Activated T-helper 17 cell treated with anti-CD3 and anti-CD28 coated beads, Interleukin-2, amount 50 U/mL, for 72 hours (primary cell): Measurements from ENCODE around the gene ARHGAP35. TPM values are rescaled to one million over a fixed set of nuclear protein-coding genes. Genes with fewer than 3 reads are reported as not detected.
"Not testable (repeated sequence)": the region's sequence is repeated elsewhere in the genome, so short reads cannot be mapped to it uniquely, and the experiment has no call there.

Experiments used
- ATAC-seq: fragments of 150-1000 bp; cut with Tn5 transposase; replicated peaks from 2 replicates; pipeline ENCODE4 v1.10.0; 2021; ENCODE audit warnings: mild to moderate bottlenecking, moderate library complexity
- H3K27ac Mint-ChIP-seq: one replicate; pipeline ENCODE4 v1.8.0; 2022; ENCODE audit warnings: mixed read lengths
- H3K27me3 Mint-ChIP-seq: one replicate; pipeline ENCODE4 v1.8.0; 2022; ENCODE audit warnings: mixed read lengths
- H3K36me3 Mint-ChIP-seq: one replicate; pipeline ENCODE4 v1.8.0; 2022; ENCODE audit warnings: low read depth, mild to moderate bottlenecking, mixed read lengths
- H3K4me1 Mint-ChIP-seq: one replicate; pipeline ENCODE4 v1.8.0; 2022; ENCODE audit warnings: mixed read lengths
- H3K4me3 Mint-ChIP-seq: one replicate; pipeline ENCODE4 v1.8.0; 2022; ENCODE audit warnings: mild to moderate bottlenecking, mixed read lengths
- H3K9me3 Mint-ChIP-seq: one replicate; pipeline ENCODE4 v1.8.0; 2022; ENCODE audit warnings: mixed read lengths
- total RNA-seq, 2 donors: library from RNA; stranded (reverse); gene quantifications; one replicate each; pipeline ENCODE4 v1.2.3, GENCODE V29; 2022

ARHGAP35 gene
- total RNA-seq, 2 donors from 2014 or later = 38.0 to 38.3 TPM

DNA sequence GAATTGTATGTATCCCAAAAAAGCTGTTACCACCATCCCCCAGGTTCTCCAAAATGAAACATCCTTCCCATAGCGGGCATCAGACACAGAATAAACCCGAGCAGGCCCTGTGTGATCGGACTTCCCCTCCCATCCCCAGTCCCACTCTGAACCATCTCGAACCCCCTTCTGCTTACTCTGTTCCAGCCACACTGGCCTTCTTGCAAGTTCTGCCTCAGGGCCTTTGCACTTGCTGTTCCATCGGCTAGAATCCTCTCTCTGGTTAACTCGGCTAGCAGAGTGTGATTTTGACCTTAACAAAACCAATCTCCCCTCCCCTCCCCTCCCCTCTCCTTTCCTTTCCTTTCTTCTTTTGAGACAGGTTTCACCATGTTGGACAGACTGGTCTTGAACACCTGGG lies 25.8 kb upstream of the ARHGAP35 start:
- H3K36me3 Mint-ChIP-seq = peaks cover 31% of the 10 kb centered on the region
- H3K4me1 Mint-ChIP-seq = no peaks in the 10 kb centered on the region
- no peak overlapping the region for H3K27ac Mint-ChIP-seq
- H3K27me3 Mint-ChIP-seq = peaks cover 5% of the 10 kb centered on the region
- H3K4me3 Mint-ChIP-seq = no peak overlapping the region
- ATAC-seq = no peak
- no peaks in the 10 kb centered on the region for H3K9me3 Mint-ChIP-seq

DNA sequence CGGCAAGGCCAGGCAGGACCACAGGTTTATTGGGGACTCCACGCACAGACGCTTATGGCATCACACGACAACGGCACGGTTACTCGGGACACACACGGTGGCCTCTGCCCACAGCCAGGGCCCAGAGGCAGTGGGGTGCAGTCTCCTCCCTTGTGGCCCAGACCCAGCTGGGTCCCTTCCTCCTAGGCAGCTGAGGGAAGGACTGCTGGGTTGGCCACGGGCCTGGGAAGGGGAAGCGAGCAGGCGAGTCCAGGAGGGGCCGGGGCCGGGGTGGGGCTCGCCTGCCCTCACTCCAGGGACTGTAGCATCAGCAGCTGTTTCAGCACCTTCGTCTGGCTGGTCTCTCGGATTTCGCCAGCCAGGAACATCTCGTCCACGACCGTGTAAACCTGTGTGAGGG lies 22.6 kb upstream of the ARHGAP35 start:
- ATAC-seq = no peak
- H3K4me3 Mint-ChIP-seq = no peak overlapping the region
- H3K4me1 Mint-ChIP-seq = no peaks in the 10 kb centered on the region
- H3K27ac Mint-ChIP-seq = no peak overlapping the region
- H3K36me3 Mint-ChIP-seq = peaks cover 44% of the 10 kb centered on the region
- no peaks in the 10 kb centered on the region for H3K9me3 Mint-ChIP-seq
- no peaks in the 10 kb centered on the region for H3K27me3 Mint-ChIP-seq

DNA sequence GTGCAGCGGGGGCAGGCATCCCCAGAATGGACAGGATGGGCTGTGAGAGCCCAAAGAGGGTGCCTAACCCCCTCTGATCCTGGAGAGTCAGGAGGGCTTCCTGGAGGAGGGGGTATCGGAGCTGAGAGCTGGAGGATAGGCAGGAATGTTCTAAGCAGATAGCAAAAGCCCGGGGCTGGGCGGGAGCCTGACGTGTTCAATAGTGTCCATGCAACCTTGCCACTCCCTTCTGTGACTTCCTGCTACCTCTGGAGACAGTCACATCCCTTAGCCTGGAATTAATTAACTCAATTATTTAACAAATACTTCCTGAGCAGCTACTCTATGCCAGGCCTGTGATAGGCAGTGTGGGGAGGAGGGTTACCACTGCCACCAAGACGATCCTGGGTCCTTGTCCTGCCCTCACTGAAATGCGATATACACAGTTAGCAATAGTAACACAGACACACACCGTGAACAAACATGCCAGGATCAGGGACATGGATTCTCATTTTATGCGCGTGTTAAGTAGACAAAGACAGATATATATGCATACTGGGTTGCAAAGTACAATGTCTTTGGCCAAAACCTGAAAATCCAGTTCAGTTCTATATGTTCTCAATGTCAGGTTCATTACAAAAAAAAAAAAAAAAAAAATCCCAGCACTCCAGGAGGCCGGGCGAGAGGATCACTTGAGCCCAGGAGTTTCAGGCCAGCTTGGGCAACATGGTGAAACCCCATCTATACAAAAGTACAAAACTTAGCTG lies 20.9 kb upstream of the ARHGAP35 start:
- no peaks in the 10 kb centered on the region for H3K9me3 Mint-ChIP-seq
- no peak for ATAC-seq
- peaks cover 58% of the 10 kb centered on the region for H3K36me3 Mint-ChIP-seq
- H3K4me1 Mint-ChIP-seq = no peaks in the 10 kb centered on the region
- H3K27ac Mint-ChIP-seq = no peak overlapping the region
- H3K27me3 Mint-ChIP-seq = no peaks in the 10 kb centered on the region
- no peak overlapping the region for H3K4me3 Mint-ChIP-seq

DNA sequence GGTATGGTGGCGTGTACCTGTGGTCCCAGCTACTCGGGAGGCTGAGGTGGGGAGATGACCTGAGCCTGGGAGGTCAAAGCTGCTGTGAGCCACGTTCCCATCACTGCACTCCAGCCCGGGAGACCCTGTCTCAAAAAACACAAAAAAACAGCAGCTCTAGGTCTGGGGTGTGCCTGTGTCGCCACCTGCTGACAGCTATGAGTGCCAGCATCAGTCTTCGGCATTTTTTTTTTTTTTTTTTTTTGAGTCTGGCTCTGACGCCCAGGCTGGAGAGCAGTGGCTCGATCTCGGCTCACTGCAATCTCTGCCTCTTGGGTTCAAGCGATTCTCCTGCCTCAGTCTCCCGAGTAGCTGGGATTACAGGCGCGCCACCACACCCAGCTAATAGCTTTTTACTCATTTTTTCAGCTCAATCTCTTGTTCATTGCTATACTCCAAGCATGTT lies 20.3 kb upstream of the ARHGAP35 start:
- peak; percentile 79 for ATAC-seq
- no peak overlapping the region for H3K4me3 Mint-ChIP-seq
- peaks cover 60% of the 10 kb centered on the region for H3K36me3 Mint-ChIP-seq
- no peaks in the 10 kb centered on the region for H3K9me3 Mint-ChIP-seq
- no peak overlapping the region for H3K27ac Mint-ChIP-seq
- H3K4me1 Mint-ChIP-seq = no peaks in the 10 kb centered on the region
- no peaks in the 10 kb centered on the region for H3K27me3 Mint-ChIP-seq

DNA sequence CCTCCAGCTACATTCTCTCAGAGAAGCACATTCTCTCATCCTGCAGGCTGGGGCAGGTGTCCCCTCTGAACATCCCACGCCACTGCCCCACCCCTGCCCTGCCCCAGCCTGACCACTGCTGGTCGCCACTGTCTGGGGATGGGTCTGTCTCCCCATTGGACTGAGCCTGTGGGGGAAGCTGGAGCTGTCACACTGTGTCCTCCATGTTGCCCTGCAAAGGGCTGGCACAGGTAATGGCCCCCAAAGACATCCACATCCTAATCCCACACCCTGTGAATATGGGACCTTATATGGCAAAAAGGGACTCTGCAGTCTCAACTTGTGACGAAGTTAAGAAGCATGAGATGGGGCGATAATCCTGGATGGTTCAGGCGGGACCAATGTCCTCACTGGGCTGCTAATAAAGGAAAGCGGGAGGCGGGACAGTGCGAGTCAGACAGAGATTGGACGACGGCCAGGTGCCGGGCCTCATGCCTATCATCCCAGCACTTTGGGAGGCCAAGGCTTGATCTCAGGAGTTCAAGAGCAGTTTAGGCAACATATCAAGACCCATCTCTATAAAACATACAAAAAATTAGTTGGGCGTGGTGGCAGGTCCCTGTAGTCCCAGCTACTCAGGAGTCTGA lies 19.2 kb upstream of the ARHGAP35 start:
- Mint-ChIP-seq H3K9me3 (no peaks in the 10 kb centered on the region), H3K4me3 (no peak overlapping the region), H3K36me3 (peaks cover 61% of the 10 kb centered on the region), H3K27me3 (no peaks in the 10 kb centered on the region), H3K4me1 (no peaks in the 10 kb centered on the region), H3K27ac (no peak overlapping the region)
- ATAC-seq = no peak

DNA sequence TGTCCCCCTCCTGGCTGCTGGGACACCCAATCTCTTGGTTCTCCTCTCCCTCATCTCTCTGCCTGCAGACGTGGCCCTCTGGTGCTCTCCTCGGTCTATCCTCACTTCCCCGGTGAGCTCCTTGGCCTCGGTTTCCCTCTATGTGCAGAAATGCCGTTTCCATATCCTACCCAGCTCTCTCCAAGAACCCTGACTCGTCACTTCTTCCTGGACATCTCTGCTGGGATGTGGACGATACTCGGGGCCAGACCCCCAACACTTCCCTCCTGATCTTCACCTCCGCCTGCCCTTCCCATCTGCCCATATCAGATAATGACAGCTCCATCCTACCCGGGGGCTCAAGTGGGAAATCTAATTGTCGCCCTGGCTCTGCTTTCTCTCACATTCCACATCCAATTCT lies 18.0 kb upstream of the ARHGAP35 start:
- Mint-ChIP-seq H3K36me3 (peaks cover 62% of the 10 kb centered on the region), H3K9me3 (no peaks in the 10 kb centered on the region), H3K4me3 (no peak overlapping the region), H3K27me3 (no peaks in the 10 kb centered on the region), H3K27ac (no peak overlapping the region), H3K4me1 (no peaks in the 10 kb centered on the region)
- no peak for ATAC-seq

DNA sequence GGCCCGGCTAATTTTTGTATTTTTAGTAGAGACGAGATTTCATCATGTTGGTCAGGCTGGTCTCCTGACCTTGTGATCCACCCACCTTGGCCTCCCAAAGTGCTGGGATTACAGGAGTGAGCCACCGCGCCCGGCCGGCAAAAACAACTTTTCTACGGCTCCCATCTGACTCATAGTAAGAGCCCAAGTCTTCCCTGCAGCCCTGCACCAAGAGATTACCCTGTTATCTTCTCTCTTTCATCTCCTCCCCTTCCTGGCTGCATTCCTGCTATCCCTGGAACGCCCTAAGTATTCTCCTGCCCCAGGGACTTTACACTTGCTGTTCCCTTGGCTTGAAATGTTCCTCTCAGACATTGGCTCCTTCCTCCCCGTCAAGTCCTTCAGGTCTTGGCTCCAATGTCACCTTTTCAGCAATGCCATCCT lies 16.7 kb upstream of the ARHGAP35 start:
- Mint-ChIP-seq H3K27me3 (no peaks in the 10 kb centered on the region), H3K4me3 (no peak overlapping the region), H3K9me3 (no peaks in the 10 kb centered on the region), H3K36me3 (peaks cover 54% of the 10 kb centered on the region), H3K27ac (no peak overlapping the region), H3K4me1 (no peaks in the 10 kb centered on the region)
- ATAC-seq = no peak

DNA sequence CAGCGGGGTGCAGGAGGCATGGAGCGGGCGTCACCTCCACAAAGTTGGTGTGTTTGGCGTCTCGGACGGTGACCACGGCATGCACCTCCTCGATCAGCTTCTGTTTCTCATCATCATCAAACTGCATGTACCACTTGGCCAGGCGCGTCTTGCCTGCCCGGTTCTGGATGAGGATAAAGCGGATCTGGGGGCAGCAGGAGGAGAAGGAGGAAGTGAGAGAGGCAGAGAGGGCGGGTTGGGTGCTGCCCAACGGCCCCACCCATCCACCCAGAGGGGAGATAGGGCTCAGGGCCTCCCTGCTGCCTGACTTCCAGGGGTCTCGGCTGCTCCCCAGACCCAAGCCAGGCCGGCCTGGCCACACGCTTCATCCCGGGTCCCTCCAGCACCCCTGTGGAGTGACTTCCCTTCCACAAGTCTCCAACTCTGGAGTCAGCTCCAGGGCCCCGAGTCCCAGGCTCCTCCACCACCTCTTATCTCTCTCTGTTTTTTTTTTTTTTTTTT lies 14.8 kb upstream of the ARHGAP35 start:
- Mint-ChIP-seq H3K27ac (no peak overlapping the region), H3K9me3 (no peaks in the 10 kb centered on the region), H3K36me3 (peaks cover 41% of the 10 kb centered on the region), H3K4me3 (no peak overlapping the region), H3K4me1 (peaks cover 12% of the 10 kb centered on the region), H3K27me3 (no peaks in the 10 kb centered on the region)
- no peak for ATAC-seq

DNA sequence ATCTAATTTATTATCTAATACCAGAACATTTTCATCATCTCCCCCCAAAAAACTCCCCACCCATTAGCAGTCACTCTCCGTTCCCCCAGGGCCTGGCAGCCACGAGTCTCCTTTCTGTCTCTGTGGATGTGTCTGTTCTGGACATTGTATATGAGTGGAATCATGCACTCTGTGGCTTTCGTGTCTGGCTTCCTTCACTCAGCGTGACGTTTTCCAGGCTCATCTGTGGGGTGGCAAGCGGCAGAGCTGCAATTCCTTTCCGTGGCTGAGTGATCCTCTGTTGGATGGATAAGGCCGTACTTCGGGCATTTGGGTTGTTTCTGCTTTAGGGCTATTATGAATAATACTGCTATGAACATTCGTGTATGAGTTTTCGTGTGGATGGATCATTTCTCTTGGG lies 13.3 kb upstream of the ARHGAP35 start:
- no peaks in the 10 kb centered on the region for H3K27me3 Mint-ChIP-seq
- H3K27ac Mint-ChIP-seq = no peak overlapping the region
- ATAC-seq = no peak
- H3K4me3 Mint-ChIP-seq = no peak overlapping the region
- peaks cover 12% of the 10 kb centered on the region for H3K4me1 Mint-ChIP-seq
- peaks cover 40% of the 10 kb centered on the region for H3K36me3 Mint-ChIP-seq
- H3K9me3 Mint-ChIP-seq = no peaks in the 10 kb centered on the region

DNA sequence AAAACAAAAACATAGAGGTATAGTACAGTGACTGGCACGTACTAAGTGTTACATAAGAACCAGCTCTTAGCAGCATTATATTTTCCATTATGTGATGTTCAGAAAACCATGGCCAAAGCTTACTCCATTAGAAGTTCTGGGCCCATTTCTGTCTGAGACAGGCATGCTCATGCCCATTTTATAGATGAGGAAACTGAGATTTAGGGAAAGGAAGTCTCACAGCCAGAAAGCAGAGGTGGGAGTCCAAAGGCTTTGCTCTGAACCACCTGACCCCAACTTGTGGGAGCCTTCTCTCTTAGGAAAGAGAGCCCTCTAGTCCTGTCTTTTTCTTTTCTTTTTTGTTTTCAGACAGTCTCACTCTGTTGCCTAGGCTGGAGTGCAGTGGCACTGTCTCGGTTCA lies 12.4 kb upstream of the ARHGAP35 start:
- no peak for ATAC-seq
- H3K9me3 Mint-ChIP-seq = no peaks in the 10 kb centered on the region
- H3K36me3 Mint-ChIP-seq = peaks cover 31% of the 10 kb centered on the region
- no peak overlapping the region for H3K27ac Mint-ChIP-seq
- H3K4me3 Mint-ChIP-seq = no peak overlapping the region
- peaks cover 12% of the 10 kb centered on the region for H3K4me1 Mint-ChIP-seq
- H3K27me3 Mint-ChIP-seq = no peaks in the 10 kb centered on the region

DNA sequence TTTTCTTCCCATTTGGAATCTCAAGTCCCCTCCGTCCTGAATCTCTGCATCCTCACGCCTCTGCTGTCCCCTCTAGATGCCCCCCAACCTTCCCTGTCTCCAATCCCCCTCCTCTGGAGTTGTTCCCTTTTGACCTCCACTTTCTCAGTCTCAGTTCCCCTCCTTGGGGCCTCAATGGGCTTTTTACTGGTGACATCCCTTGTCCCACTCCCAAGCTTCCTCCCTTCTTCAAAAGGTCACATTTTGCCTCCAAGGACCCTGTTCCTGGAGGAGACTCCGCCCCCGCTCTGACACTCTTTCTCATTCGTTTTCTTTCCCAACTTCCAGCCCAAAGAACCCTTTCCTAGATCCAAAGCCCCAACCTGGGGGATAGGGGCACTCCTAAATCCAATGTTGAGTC lies 11.2 kb upstream of the ARHGAP35 start:
- H3K4me1 Mint-ChIP-seq = peaks cover 12% of the 10 kb centered on the region
- no peak for ATAC-seq
- H3K36me3 Mint-ChIP-seq = peaks cover 20% of the 10 kb centered on the region
- H3K27me3 Mint-ChIP-seq = no peaks in the 10 kb centered on the region
- no peaks in the 10 kb centered on the region for H3K9me3 Mint-ChIP-seq
- H3K4me3 Mint-ChIP-seq = peak overlapping the region; percentile 94
- peak overlapping the region; percentile 89 for H3K27ac Mint-ChIP-seq

DNA sequence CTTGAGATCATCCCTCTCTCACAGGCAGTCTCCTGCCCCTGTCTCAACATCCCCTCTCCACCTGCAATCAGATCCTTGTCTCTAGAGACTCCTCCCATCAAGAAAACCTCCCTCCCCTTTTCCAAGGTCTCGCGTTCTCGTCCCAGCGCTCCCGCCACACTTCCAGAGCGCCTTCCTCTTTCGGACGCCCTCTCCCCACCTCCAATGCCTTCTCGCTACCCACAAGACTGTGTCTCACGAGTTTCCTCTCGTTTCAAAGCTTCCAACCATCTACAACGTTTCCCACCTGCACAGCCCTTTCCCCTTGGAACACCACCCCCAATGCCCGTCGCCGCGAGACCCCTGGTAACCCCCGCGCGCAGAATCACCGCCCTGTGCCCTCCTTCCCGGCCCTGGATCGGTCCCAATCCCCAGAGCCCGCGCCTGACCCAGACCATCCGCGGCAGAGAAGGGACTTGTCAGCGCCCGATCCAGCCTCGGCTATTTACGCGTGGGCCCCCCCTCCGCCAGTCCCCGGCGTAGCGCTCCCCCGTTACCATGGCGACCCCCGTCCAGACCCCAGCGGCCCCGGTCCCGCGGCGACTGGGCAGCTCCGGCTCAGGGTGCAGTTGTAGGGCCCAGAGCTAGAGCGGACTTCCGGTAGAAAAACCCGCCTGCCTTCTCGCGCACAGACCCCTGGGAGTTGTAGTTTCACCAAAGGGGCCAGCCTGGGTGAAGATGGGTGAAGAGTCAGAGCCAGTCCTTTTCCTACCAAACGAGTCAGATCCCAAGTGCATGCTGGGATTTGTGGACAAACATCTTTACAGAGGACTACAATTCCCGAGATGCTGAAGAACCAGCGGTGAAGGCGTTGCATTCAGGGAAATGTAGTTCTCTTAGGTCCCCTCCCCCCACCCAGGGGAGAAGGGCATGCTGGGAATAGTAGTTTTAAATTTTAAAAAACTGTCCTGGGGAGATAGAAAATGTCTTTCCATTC lies 10.3 kb upstream of the ARHGAP35 start, which contains the start of gene AP2S1:
AP2S1 (minus strand) TSS at position 619 of the 976 bp plus-strand sequence; CDS start at position 539, 80 bp downstream.
- peak within 1 kb of the TSS; percentile 89 for H3K27ac Mint-ChIP-seq
- H3K9me3 Mint-ChIP-seq = no peaks in the 10 kb centered on the region
- H3K36me3 Mint-ChIP-seq = peaks cover 17% of the 10 kb centered on the region
- H3K4me1 Mint-ChIP-seq = peaks cover 12% of the 10 kb centered on the region
- peak within 1 kb of the TSS; percentile 94 for H3K4me3 Mint-ChIP-seq
- peak; percentile 99 for ATAC-seq
- no peaks in the 10 kb centered on the region for H3K27me3 Mint-ChIP-seq

DNA sequence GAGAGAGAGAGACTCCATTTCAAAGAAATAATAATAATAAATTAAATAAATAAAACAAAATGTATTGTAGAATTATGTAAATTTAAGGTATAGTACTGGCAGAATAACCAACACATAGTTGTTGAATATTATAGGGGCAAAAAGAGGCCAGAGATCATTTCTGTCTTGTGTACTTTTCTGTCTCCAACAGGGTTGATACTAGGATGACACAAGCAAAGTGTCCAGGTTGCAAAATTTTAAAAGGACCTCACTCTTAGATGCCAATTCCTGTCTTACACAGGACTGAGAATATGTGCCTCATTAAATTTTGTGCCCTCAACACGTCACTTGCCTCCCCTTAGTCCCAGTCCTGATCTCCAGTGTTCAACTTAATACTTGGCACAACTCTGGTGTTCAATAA lies 8.0 kb upstream of the ARHGAP35 start:
- Mint-ChIP-seq H3K27ac (no peak overlapping the region), H3K4me3 (no peak overlapping the region), H3K27me3 (no peaks in the 10 kb centered on the region), H3K4me1 (peaks cover 19% of the 10 kb centered on the region), H3K36me3 (peaks cover 2% of the 10 kb centered on the region), H3K9me3 (no peaks in the 10 kb centered on the region)
- no peak for ATAC-seq

DNA sequence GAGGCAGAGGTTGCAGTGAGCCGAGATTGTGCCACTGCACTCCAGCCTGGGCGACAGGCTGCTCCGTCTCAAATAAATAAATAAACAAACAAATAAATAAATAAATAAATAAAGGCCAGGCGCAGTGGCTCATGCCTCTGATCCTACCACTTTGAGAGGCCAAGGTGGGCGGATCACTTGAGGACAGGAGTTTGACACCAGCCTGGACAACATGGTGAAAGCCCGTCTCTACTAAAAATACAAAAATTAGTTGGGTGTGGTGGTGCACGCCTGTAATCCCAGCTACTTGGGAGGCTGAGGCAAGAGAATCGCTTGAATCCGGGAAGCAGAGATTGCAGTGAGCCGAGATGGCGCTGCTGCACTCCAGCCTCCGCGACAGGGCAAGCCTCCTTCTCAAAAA lies 6.1 kb upstream of the ARHGAP35 start:
- H3K27me3 Mint-ChIP-seq, ATAC-seq, H3K9me3 Mint-ChIP-seq, H3K36me3 Mint-ChIP-seq, H3K27ac Mint-ChIP-seq, H3K4me3 Mint-ChIP-seq: not testable (repeated sequence)
- peaks cover 15% of the 10 kb centered on the region for H3K4me1 Mint-ChIP-seq
